HEK293 (cell line): ENCODE data around the gene TMEM178A.

Source experiments
- CTCF ChIP-seq: fragments of 450-650 bp; formaldehyde crosslinking; IDR thresholded peaks from 2 replicates; pipeline ENCODE4 v1.5.1; 2016; ENCODE audit warnings: missing biosample characterization, missing genetic modification characterization
- HIC1 ChIP-seq: fragments of 450-650 bp; formaldehyde crosslinking; IDR thresholded peaks from 2 replicates; pipeline ENCODE4 v1.5.1; 2016; ENCODE audit warnings: missing biosample characterization, missing genetic modification characterization
- ZNF362 ChIP-seq: fragments of 450-650 bp; formaldehyde crosslinking; IDR thresholded peaks from 2 replicates; pipeline ENCODE4 v1.5.1; 2016; ENCODE audit warnings: missing biosample characterization, missing genetic modification characterization
- ZNF660 ChIP-seq: fragments of 450-650 bp; IDR thresholded peaks from 2 replicates; pipeline ENCODE4 v1.5.1; 2018; ENCODE audit warnings: missing biosample characterization, mild to moderate bottlenecking, missing genetic modification characterization

GRCh38 chr2:39657287-39657937 lies 8.3 kb upstream of the TMEM178A start:
- no peak for TF ChIP-seq CTCF (tag by site-specific recombination)
- TF ChIP-seq ZNF660 (tag by site-specific recombination) = no peak
- no peak for TF ChIP-seq ZNF362 (tag by site-specific recombination)
- TF ChIP-seq HIC1 (tag by site-specific recombination) = no peak
